KMS-11 (cell line): Measurements from ENCODE around the gene MYRF.

Experiments used
- H2AFZ ChIP-seq: fragments of 200-600 bp; sonication (generic); 2 replicates; pipeline ENCODE4 v1.6.1; 2016; ENCODE audit warnings: antibody characterized with exemption, mixed run types, low read depth
- H3K27ac ChIP-seq: fragments of 200-600 bp; sonication (generic); 2 replicates; pipeline ENCODE4 v1.6.1; 2016; ENCODE audit warnings: mild to moderate bottlenecking, mixed run types
- H3K27me3 ChIP-seq: fragments of 200-600 bp; sonication (generic); 2 replicates; pipeline ENCODE4 v1.6.1; 2017; ENCODE audit warnings: mild to moderate bottlenecking, low read depth, mixed run types, moderate library complexity; ENCODE audit not compliant: insufficient read depth
- H3K36me3 ChIP-seq: fragments of 200-600 bp; sonication (generic); 2 replicates; pipeline ENCODE4 v1.6.1; 2017; ENCODE audit warnings: mild to moderate bottlenecking, mixed run types; ENCODE audit not compliant: insufficient read depth
- H3K4me1 ChIP-seq: fragments of 200-600 bp; sonication (generic); 2 replicates; pipeline ENCODE4 v1.6.1; 2016; ENCODE audit warnings: mild to moderate bottlenecking, low read depth, mixed run types; ENCODE audit not compliant: poor library complexity, severe bottlenecking
- H3K4me2 ChIP-seq: fragments of 200-600 bp; sonication (generic); 2 replicates; pipeline ENCODE4 v1.7.0; 2016; ENCODE audit warnings: mild to moderate bottlenecking, mixed run types
- H3K4me3 ChIP-seq: fragments of 200-600 bp; sonication (generic); IDR thresholded peaks from 2 replicates; pipeline ENCODE4 v1.6.1; 2017; ENCODE audit warnings: low read depth, low read length, mixed read lengths; ENCODE audit not compliant: insufficient read depth
- H3K79me2 ChIP-seq: fragments of 200-600 bp; sonication (generic); 2 replicates; pipeline ENCODE4 v1.6.1; 2016; ENCODE audit warnings: low read depth, mixed run types; ENCODE audit not compliant: insufficient read depth
- H3K9ac ChIP-seq: fragments of 200-600 bp; sonication (generic); 2 replicates; pipeline ENCODE4 v1.6.1; 2016; ENCODE audit warnings: mild to moderate bottlenecking, mixed run types
- H4K20me1 ChIP-seq: fragments of 200-600 bp; sonication (generic); 2 replicates; pipeline ENCODE4 v1.6.1; 2016; ENCODE audit warnings: mild to moderate bottlenecking, mixed run types; ENCODE audit not compliant: insufficient read depth
- TF ChIP-seq, protein P1 (sequence below): fragments of 200-600 bp; sonication (generic); conservative IDR thresholded peaks from 2 replicates; pipeline ENCODE4 v1.6.1; 2017; ENCODE audit warnings: low read depth, mild to moderate bottlenecking, antibody characterized with exemption, low read length, moderate library complexity, mixed read lengths

Gene MYRF

DNA sequence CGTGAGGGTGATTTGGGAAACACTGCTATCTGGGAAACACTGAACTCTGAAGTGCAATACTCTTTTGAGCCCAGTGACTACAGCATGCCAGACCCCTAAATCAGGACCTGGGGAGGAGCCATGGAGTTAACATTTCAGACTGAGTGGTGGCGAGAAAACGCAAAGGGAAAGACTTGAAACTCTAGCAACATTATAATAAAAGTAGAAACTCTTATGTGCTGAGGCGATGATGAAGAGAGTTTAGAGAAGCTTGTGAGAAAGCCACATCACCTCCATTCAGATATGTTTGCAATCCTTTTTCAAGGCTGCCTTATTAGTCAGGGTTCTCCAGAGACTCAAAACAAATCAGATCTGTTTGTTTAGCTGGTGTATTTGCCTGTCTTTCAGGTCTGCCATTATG lies 42.1 kb downstream of the MYRF start:
- H3K36me3 ChIP-seq: peaks cover 4% of the 10 kb centered on the region; the same call in 1 of the 2 replicates
- no peak overlapping the region for H2AFZ ChIP-seq
- peaks cover 75% of the 10 kb centered on the region for H3K79me2 ChIP-seq
- H4K20me1 ChIP-seq: peaks cover 4% of the 10 kb centered on the region; the same call in 1 of the 2 replicates
- no peak overlapping the region for H3K27ac ChIP-seq
- TF ChIP-seq, protein P1, sequence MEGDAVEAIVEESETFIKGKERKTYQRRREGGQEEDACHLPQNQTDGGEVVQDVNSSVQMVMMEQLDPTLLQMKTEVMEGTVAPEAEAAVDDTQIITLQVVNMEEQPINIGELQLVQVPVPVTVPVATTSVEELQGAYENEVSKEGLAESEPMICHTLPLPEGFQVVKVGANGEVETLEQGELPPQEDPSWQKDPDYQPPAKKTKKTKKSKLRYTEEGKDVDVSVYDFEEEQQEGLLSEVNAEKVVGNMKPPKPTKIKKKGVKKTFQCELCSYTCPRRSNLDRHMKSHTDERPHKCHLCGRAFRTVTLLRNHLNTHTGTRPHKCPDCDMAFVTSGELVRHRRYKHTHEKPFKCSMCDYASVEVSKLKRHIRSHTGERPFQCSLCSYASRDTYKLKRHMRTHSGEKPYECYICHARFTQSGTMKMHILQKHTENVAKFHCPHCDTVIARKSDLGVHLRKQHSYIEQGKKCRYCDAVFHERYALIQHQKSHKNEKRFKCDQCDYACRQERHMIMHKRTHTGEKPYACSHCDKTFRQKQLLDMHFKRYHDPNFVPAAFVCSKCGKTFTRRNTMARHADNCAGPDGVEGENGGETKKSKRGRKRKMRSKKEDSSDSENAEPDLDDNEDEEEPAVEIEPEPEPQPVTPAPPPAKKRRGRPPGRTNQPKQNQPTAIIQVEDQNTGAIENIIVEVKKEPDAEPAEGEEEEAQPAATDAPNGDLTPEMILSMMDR: no peak
- H3K9ac ChIP-seq: no peak overlapping the region
- peaks cover 35% of the 10 kb centered on the region for H3K4me1 ChIP-seq
- H3K4me2 ChIP-seq: peak overlapping the region; percentile 30; the same call in 1 of the 2 replicates
- no peak overlapping the region for H3K4me3 ChIP-seq
- no peaks in the 10 kb centered on the region for H3K27me3 ChIP-seq

GRCh38 chr11:61795459-61795858 lies 43.0 kb downstream of the MYRF start:
- Histone ChIP-seq H3K4me3 (no peak overlapping the region), H3K79me2 (peaks cover 69% of the 10 kb centered on the region), H3K9ac (no peak overlapping the region), H3K4me1 (peaks cover 35% of the 10 kb centered on the region), H4K20me1 (peaks cover 4% of the 10 kb centered on the region; the same call in 1 of the 2 replicates), H3K4me2 (no peak overlapping the region), H3K27me3 (no peaks in the 10 kb centered on the region), H2AFZ (no peak overlapping the region), H3K27ac (no peak overlapping the region), H3K36me3 (peaks cover 4% of the 10 kb centered on the region; the same call in 1 of the 2 replicates)
- TF ChIP-seq, protein P1: no peak

- H3K4me3 ChIP-seq: no peak overlapping the region
- H3K4me2 ChIP-seq: no peak overlapping the region
- TF ChIP-seq, protein P1: no peak
- peaks cover 4% of the 10 kb centered on the region; the same call in 1 of the 2 replicates for H3K36me3 ChIP-seq
- H3K9ac ChIP-seq: no peak overlapping the region
- no peak overlapping the region for H3K27ac ChIP-seq
- H3K4me1 ChIP-seq: peaks cover 35% of the 10 kb centered on the region
- peaks cover 63% of the 10 kb centered on the region for H3K79me2 ChIP-seq
- peaks cover 4% of the 10 kb centered on the region; the same call in 1 of the 2 replicates for H4K20me1 ChIP-seq
- H2AFZ ChIP-seq: no peak overlapping the region
- no peaks in the 10 kb centered on the region for H3K27me3 ChIP-seq
These were observed 43.6 kb downstream of the MYRF start for GRCh38 chr11:61795876-61796526.

- no peak overlapping the region for H3K9ac ChIP-seq
- H4K20me1 ChIP-seq: peaks cover 4% of the 10 kb centered on the region; the same call in 1 of the 2 replicates
- peaks cover 4% of the 10 kb centered on the region; the same call in 1 of the 2 replicates for H3K36me3 ChIP-seq
- no peaks in the 10 kb centered on the region for H3K27me3 ChIP-seq
- TF ChIP-seq, protein P1: peak; percentile 79
- H3K79me2 ChIP-seq: peaks cover 49% of the 10 kb centered on the region
- no peak overlapping the region for H3K4me3 ChIP-seq
- H2AFZ ChIP-seq: no peak overlapping the region
- peaks cover 27% of the 10 kb centered on the region for H3K4me1 ChIP-seq
- H3K27ac ChIP-seq: no peak overlapping the region
- no peak overlapping the region for H3K4me2 ChIP-seq
These were observed 45.0 kb downstream of the MYRF start for GRCh38 chr11:61797263-61797944.
